ENCODE measurements around the gene MAP3K14.

- no peak for TF ChIP-seq CTCF (IDR thresholded peaks at IDR 0.05)
- no peak for TF ChIP-seq POLR2AphosphoS5 (IDR thresholded peaks at IDR 0.05)
- no peak for TF ChIP-seq POLR2A (IDR thresholded peaks at IDR 0.05)
Measured at GRCh38 chr17:45336390-45337182, 19.8 kb upstream of the MAP3K14 start.

Measured in suprapubic skin (tissue), 4 donors.